ENCODE data around the gene FAM47E. TPM values are rescaled to one million over a fixed set of nuclear protein-coding genes. Genes with fewer than 3 reads are reported as not detected.

Gene FAM47E
- total RNA-seq, 1 donor from 2014 or later = 6.4 TPM

- ATAC-seq (no peak), DNase-seq (no peak)
- Histone ChIP-seq H3K27me3 (ENCODE audit: low read depth) (no peaks in the 10 kb centered on the region), H3K4me1 (peaks cover 22% of the 10 kb centered on the region), H3K36me3 (no peaks in the 10 kb centered on the region), H3K4me3 (no peak overlapping the region), H3K9me3 (peaks cover 9% of the 10 kb centered on the region), H3K27ac (peak overlapping the region; percentile 32)
- no peak for TF ChIP-seq CTCF (IDR thresholded peaks at IDR 0.05)
- intact Hi-C loops (cut with DNase I) = no loop called here
These were observed 50.2 kb downstream of the FAM47E start for GRCh38 chr4:76301775-76302162.

DNA sequence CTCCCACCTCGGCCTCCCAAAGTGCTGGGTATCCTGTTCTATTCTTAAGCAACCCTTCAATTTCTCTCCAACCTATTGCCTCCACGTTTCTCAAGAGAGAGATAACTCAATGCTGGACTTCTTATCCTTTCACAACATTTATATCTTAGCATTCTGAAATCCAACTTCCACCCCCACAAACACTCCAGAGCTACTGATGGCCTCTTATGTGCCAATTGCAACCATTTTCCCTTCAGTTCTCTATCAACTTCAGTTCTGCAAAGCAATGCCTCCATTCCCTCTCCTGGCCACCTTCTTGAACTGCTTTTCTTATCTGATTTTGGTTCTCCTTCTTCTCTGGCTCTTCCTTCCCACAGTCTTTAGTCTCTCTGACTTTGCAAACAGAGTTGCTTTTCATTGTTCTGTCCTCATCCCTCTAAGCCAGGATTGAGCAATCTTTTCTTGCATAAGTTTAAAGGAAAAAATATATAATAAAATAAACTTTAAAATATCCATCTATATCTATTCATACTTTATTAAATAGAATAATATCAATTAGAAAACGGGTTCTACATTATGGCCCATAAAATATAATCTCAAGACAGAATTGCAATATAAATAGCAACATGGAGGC, 51.4 kb downstream of the FAM47E start:
- H3K4me1 ChIP-seq = peaks cover 26% of the 10 kb centered on the region
- no peak for DNase-seq
- intact Hi-C loops (cut with DNase I) = no loop called here
- no peak overlapping the region for H3K27ac ChIP-seq
- no peak for TF ChIP-seq CTCF (IDR thresholded peaks at IDR 0.05)
- ATAC-seq = no peak
- H3K4me3 ChIP-seq = no peak overlapping the region
- no peaks in the 10 kb centered on the region for H3K27me3 ChIP-seq (ENCODE audit: low read depth)
- no peaks in the 10 kb centered on the region for H3K36me3 ChIP-seq
- H3K9me3 ChIP-seq = peaks cover 5% of the 10 kb centered on the region

DNA sequence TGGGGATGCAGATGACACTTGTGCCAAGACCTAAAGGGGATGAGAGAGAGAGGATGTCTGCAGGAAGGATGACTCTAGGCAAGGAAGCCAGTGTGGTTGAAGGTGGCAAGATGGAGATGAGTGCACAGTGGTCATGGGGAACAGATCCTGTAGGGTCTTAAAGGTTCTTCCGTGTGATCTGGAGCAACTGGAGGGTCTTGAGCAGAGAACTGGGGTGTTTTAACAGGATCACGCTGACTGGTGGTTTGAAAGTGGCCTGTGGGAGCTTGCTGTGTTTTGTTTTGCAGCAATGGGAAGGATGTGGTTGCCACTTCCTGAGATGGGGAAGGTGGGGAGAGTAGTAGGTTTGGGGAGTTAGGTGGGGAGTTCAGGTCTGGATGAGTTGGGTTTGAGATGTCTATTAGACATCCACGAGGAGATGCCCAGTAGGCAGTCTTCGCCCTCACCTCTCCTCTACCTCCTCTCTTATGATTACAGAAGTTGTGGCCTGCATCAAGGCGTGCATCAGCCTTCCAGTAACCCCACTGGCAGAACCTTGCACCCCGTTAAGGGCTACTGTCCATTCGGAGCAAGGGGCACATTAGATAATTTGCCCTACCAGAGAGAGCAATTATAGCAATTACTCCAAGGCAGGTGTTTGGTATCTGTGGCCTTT, 53.6 kb downstream of the FAM47E start:
- intact Hi-C loops (cut with DNase I) = no loop called here
- Histone ChIP-seq H3K9me3 (no peaks in the 10 kb centered on the region), H3K4me1 (peaks cover 26% of the 10 kb centered on the region), H3K27me3 (ENCODE audit: low read depth) (no peaks in the 10 kb centered on the region), H3K4me3 (peak overlapping the region; percentile 92), H3K36me3 (peaks cover 7% of the 10 kb centered on the region), H3K27ac (peak overlapping the region; percentile 86)
- no peak for TF ChIP-seq CTCF (IDR thresholded peaks at IDR 0.05)
- no peak for ATAC-seq
- no peak for DNase-seq

GRCh38 chr4:76305971-76306881, 54.7 kb downstream of the FAM47E start, which contains the start of gene STBD1:
Gene STBD1 (plus strand): TSS chr4:76306733. CDS start chr4:76306770, 37 bp downstream.
- peak; percentile 85 for DNase-seq
- ATAC-seq = peak; percentile 93 to 95
- Histone ChIP-seq H3K27me3 (ENCODE audit: low read depth) (no peaks in the 10 kb centered on the region), H3K36me3 (peaks cover 7% of the 10 kb centered on the region), H3K4me3 (peak within 1 kb of the TSS; percentile 92), H3K27ac (peak within 1 kb of the TSS; percentile 86), H3K4me1 (peaks cover 23% of the 10 kb centered on the region), H3K9me3 (no peaks in the 10 kb centered on the region)
- TF ChIP-seq CTCF (IDR thresholded peaks at IDR 0.05) = no peak
- intact Hi-C loops (cut with DNase I) = no loop called here

GRCh38 chr4:76306882-76307659, 55.5 kb downstream of the FAM47E start:
- intact Hi-C loops (cut with DNase I) = no loop called here

More at GRCh38 chr4:76306882-76307659, 55.5 kb downstream of the FAM47E start:
- peak; percentile 78 for DNase-seq
- Histone ChIP-seq H3K9me3 (no peaks in the 10 kb centered on the region), H3K36me3 (peaks cover 7% of the 10 kb centered on the region), H3K4me3 (peak overlapping the region; percentile 92), H3K27ac (peak overlapping the region; percentile 86), H3K4me1 (peaks cover 26% of the 10 kb centered on the region), H3K27me3 (ENCODE audit: low read depth) (no peaks in the 10 kb centered on the region)
- peak; percentile 74 to 81 for ATAC-seq
- TF ChIP-seq CTCF (IDR thresholded peaks at IDR 0.05) = peak; percentile 44
